LNCaP clone FGC (cell line): ENCODE measurements around the gene DNM3.

ENCODE experiments used
- DNase-seq: peaks from one replicate; pipeline ENCODE4 v3.0.0-alpha.2; 2011; ENCODE audit warnings: low read depth
- H3K4me3 ChIP-seq: 2 replicates; pipeline ENCODE4 v1.5.1; 2011; ENCODE audit warnings: mild to moderate bottlenecking, low read depth, low read length, control low read depth
- TF ChIP-seq, protein P1 (sequence below): IDR thresholded peaks from 2 replicates; pipeline ENCODE4 v1.5.1; 2012; ENCODE audit warnings: mild to moderate bottlenecking; ENCODE audit not compliant: control insufficient read depth, insufficient read depth; ENCODE audit errors: extremely low read depth

DNM3 gene

DNA sequence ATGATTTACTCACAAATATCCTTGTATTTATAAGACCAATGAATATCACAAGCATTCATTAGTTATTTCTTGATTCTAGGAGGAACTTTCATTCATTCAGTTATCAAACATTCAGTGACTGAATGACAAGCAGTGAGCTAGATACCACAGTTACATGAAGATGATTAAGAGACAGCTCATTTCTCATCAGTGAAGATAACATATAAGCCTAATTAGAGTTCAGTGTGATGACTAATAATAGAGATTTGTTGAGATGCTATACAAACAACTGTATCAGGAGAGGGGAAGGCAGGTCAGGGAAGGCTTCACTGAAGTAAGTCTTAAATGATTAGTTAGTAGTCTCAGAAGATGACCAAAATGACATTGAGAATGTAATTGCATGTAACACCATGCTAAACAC, 564.6 kb downstream of the DNM3 start:
- no peak overlapping the region for H3K4me3 ChIP-seq
- TF ChIP-seq, protein P1, sequence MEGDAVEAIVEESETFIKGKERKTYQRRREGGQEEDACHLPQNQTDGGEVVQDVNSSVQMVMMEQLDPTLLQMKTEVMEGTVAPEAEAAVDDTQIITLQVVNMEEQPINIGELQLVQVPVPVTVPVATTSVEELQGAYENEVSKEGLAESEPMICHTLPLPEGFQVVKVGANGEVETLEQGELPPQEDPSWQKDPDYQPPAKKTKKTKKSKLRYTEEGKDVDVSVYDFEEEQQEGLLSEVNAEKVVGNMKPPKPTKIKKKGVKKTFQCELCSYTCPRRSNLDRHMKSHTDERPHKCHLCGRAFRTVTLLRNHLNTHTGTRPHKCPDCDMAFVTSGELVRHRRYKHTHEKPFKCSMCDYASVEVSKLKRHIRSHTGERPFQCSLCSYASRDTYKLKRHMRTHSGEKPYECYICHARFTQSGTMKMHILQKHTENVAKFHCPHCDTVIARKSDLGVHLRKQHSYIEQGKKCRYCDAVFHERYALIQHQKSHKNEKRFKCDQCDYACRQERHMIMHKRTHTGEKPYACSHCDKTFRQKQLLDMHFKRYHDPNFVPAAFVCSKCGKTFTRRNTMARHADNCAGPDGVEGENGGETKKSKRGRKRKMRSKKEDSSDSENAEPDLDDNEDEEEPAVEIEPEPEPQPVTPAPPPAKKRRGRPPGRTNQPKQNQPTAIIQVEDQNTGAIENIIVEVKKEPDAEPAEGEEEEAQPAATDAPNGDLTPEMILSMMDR = no peak
- no peak for DNase-seq

DNA sequence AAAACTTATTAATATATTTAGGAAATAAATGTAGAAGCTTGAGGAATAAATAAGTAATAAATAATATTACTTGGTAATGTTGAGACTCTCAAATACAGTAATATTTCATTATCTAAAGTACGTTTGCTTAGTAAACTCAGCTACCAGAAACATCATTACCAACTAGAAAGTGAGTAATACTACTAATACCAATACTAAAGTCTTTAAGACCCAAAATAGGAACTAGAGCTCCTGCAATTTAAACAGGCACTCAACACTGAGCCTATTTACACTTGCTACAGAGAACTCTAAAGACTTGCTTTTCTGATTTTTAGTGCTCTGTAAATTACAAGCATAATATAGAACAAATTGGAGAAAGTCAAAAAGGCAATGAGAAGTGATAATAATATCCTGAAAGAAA, 565.7 kb downstream of the DNM3 start:
- H3K4me3 ChIP-seq = no peak overlapping the region
- TF ChIP-seq, protein P1 = no peak
- no peak for DNase-seq

DNA sequence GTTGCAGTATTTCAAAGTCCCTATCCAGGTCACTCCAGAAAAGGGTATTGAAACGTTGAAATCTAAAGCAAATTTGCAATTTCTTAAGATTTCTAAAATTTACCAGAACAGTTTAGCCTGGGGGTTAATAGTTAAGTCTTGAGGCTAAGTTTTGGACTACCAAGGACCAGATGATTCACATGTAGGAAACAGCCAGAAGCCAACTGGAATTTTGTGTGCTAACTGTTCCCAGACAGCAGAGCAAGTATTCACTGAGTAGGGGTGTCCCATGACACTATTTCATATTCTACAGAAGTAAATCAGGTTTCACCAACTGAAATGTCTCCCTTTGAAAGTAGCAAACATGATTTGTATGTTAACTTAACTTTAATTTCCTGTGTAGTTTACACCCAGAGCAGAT, 567.7 kb downstream of the DNM3 start:
- TF ChIP-seq, protein P1 = no peak

DNA sequence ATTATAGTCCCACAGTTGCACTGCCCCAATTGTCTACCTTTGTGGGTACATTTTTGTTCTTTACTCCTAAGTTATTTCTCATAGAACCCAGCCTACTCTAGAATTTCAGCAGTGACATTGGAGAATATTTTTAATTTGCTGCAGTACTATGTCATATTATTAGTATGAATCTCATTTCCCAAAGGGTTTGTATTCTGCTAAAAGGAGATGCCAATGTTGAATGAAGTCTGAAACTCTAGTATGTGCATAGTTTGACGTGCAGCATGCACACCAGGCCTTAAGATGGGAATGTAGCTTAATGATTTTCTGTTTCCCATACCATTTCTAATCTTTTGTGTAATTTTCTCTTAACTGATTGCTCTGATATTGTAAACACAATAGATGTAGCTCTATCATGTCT, 568.7 kb downstream of the DNM3 start:
- no peak overlapping the region for H3K4me3 ChIP-seq
- no peak for DNase-seq
- TF ChIP-seq, protein P1 = no peak

More for the DNA sequence above, 567.7 kb downstream of the DNM3 start:
- H3K4me3 ChIP-seq = no peak overlapping the region
- DNase-seq = no peak

DNA sequence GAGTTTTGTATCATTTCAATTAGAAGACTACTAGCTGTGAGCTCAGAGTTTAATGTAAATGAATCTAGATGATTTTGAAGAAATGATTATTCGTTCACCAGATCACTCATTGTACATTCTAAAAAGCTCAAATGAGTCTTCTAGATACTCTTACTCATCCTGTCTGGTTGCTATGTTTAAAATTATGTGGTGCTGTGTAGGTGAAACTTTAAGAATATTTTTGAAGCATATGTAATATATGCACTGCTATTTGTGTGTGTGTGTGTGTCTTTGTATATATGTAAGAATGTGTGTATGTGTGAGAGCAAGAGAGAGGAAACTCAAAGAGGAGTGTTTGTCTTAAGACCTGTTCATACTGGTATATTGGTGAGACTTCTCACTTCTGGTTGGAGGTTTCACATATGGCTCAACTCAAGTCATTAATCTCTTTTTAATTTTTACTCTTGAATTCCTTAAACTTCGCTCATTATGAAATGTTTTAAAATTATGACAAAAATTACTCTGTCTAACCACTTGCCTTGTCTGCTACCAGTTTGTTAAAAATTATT, 570.6 kb downstream of the DNM3 start:
- TF ChIP-seq, protein P1 = no peak
- DNase-seq = no peak
- H3K4me3 ChIP-seq = no peak overlapping the region

DNA sequence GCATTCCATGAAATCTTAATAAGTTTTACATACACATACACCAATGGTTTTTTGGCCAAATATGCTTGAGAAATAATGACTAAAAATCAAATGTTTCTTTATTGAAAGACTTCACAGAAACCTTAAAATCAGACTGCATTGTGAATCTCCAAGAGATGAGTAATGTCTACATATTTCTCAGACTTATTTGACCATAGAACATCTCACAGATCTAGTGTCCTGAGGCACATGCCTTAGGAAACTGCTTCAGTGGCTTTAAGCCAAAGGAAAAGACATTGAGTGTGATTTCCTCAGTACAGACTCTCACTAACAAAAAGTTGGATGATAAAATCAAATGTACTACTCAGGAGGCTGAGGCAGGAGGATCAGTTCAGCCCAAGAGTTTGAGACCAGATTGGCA, 573.0 kb downstream of the DNM3 start:
- DNase-seq = no peak
- TF ChIP-seq, protein P1 = no peak
- H3K4me3 ChIP-seq = no peak overlapping the region

DNA sequence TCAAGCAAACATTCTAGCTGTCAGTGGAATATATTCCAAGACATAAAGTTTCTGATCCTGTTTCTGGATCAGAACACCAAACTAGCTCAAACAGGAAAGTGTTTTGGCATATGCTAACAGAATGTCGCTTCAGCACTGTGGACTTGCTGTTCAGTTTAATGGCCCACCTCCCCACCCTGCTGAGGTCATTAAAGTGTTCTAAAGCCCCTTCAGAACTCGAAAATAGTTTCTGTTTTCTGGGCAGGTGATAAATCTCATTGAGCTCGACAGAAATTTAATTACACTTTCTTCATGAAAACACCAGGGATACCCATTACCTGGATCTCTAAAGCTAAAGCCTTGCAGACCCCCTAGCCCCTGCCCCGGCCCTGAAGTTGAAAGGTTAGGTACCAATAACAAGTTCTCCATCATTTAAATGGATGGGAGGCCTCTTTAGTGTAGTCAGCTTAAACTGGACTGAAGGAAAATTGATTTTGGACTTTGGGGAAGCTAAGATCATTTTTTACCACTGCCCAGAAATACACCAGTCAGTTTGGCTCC, 575.3 kb downstream of the DNM3 start:
- no peak for DNase-seq
- H3K4me3 ChIP-seq = no peak overlapping the region
- TF ChIP-seq, protein P1 = no peak
